ENCODE data around the gene HK1. TPM values are rescaled to one million over a fixed set of nuclear protein-coding genes. Genes with fewer than 3 reads are reported as not detected.

Gene HK1
- total RNA-seq, 1 experiment from 2014 or later: 98.8 TPM

GRCh38 chr10:69382382-69383117 lies 104.3 kb downstream of the HK1 start:
- no peak overlapping the region for H3K4me3 Mint-ChIP-seq

More at GRCh38 chr10:69382382-69383117, 104.3 kb downstream of the HK1 start:
- H2BK5ac ChIP-seq (ENCODE audit: insufficient read length, low read length): no peak overlapping the region
- TF ChIP-seq CTCF (conservative IDR thresholded peaks at IDR 0.05): no peak
- no peak overlapping the region for H3K27ac ChIP-seq (ENCODE audit: insufficient read length, low read depth, low read length)
- H2BK12ac ChIP-seq (ENCODE audit: insufficient read length, low read depth, low read length): no peak overlapping the region
- H3K9me3 Mint-ChIP-seq: no peaks in the 10 kb centered on the region
- no peak overlapping the region for H3K56ac ChIP-seq (ENCODE audit: insufficient read length, low read depth, low read length)
- H3K27me3 Mint-ChIP-seq (ENCODE audit: low read depth): no peaks in the 10 kb centered on the region
- H3K27ac Mint-ChIP-seq: peak overlapping the region in 2 of 3 experiments; percentile 49 to 76; a peak in 3 of 7 replicates
- H3K79me1 ChIP-seq (ENCODE audit: insufficient read depth, low read depth, low read length, poor library complexity, severe bottlenecking): no peaks in the 10 kb centered on the region
- H4K91ac ChIP-seq (ENCODE audit: insufficient read length, low read depth, low read length): no peak overlapping the region
- no peak overlapping the region for H3K18ac ChIP-seq (ENCODE audit: insufficient read length, low read depth, low read length)
- peaks cover 7 to 8% of the 10 kb centered on the region in 2 experiments; a peak in 3 of 4 replicates for H3K4me1 Mint-ChIP-seq
- H2BK15ac ChIP-seq (ENCODE audit: low read depth, low read length): no peak overlapping the region
- no peak overlapping the region for H3K23ac ChIP-seq (ENCODE audit: insufficient read length, low read depth, low read length)
- no CpG with 5 or more reads among the region's 26 CpGs for WGBS (ENCODE audit: extremely low coverage, insufficient read length, low lambda C conversion rate)
- H3K4ac ChIP-seq (ENCODE audit: low read depth, low read length): no peak overlapping the region
- no peak overlapping the region for H4K8ac ChIP-seq (replicated peaks; ENCODE audit: insufficient read length, low read depth, low read length)
- H3K4me1 ChIP-seq (ENCODE audit: insufficient read depth, low read length): no peaks in the 10 kb centered on the region
- no peak overlapping the region for H3K14ac ChIP-seq (ENCODE audit: insufficient read depth, low read length)
- no peaks in the 10 kb centered on the region for H3K27me3 ChIP-seq (ENCODE audit: insufficient read depth, low read length)
- no peaks in the 10 kb centered on the region for H3K23me2 ChIP-seq (ENCODE audit: insufficient read length, low read depth, low read length, poor library complexity, severe bottlenecking)
- H3K9me3 ChIP-seq (ENCODE audit: control insufficient read depth, low read depth, low read length): no peaks in the 10 kb centered on the region
- H2AK5ac ChIP-seq (ENCODE audit: insufficient read length, low read length): no peak overlapping the region
- H3K79me2 ChIP-seq (ENCODE audit: insufficient read depth, low read length): no peaks in the 10 kb centered on the region
- H4K20me1 ChIP-seq (ENCODE audit: control insufficient read depth, insufficient read depth, insufficient read length): no peaks in the 10 kb centered on the region
- H2BK20ac ChIP-seq (ENCODE audit: low read depth, low read length, poor library complexity, severe bottlenecking): no peak overlapping the region
- H3K4me2 ChIP-seq (ENCODE audit: insufficient read depth, insufficient read length, low read length): no peak overlapping the region
- no peak overlapping the region for H2BK120ac ChIP-seq (ENCODE audit: low read depth, low read length, poor library complexity, severe bottlenecking)
- H2AFZ ChIP-seq (ENCODE audit: low read length): no peak overlapping the region
- H3K9ac ChIP-seq (ENCODE audit: extremely low read depth, insufficient read length, low read length): no peak overlapping the region
- H3K36me3 Mint-ChIP-seq (ENCODE audit: insufficient read depth in 1 of 3, low read depth in 3 of 3): peaks cover 64 to 81% (median 76%) of the 10 kb centered on the region in 3 experiments; a peak in 6 of 7 replicates
- no peak for DNase-seq
- no peak overlapping the region for H4K5ac ChIP-seq (ENCODE audit: insufficient read length, low read depth, low read length)
- no peak overlapping the region for H3T11ph ChIP-seq (ENCODE audit: low read length)

Data from H9 (cell line).